Right kidney (tissue), 1 donor: ENCODE data around the gene STK31.
"Not testable (repeated sequence)": the region's sequence is repeated elsewhere in the genome, so short reads cannot be mapped to it uniquely, and the experiment has no call there.

ENCODE experiments used
- DNase-seq: peaks from one replicate; pipeline ENCODE4 v3.0.0-alpha.2; 2016

STK31 gene

DNA sequence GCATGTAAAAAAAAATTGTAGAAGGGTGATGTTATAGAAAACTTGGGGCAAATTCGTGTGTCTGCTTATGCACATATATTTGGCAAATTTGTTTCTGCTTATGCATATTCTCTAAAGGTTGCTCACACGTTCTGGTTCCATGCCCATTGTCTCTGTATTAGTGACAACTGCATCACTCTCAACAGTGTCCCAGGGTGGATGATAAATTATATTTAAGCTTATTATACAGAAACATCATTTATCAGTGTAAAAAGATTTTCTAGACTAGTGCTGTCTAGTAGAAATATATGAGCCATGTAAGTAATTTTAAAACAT, 4.1 kb downstream of the STK31 start:
- no peak for DNase-seq

DNA sequence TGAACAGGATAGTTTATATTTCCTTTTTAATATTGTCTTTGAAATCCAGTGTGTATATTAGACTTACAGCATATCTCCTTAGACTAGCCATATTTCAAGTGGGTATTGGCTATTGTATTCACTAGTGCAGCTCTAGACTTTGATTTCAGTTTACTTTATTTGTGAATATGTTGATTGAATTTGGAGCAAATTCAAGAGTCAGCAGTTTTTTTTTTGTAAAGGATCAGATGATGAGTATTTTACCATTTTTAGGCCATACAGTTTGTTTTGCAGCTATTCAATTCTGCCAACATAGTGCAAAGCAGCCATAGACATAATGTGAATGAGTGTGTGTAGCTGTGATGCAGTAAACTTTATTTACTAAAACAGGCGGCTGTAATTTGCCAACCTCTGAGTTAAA, 4.6 kb downstream of the STK31 start:
- DNase-seq: no peak

- DNase-seq: no peak
Measured at GRCh38 chr7:23715099-23715498, 5.1 kb downstream of the STK31 start.

DNA sequence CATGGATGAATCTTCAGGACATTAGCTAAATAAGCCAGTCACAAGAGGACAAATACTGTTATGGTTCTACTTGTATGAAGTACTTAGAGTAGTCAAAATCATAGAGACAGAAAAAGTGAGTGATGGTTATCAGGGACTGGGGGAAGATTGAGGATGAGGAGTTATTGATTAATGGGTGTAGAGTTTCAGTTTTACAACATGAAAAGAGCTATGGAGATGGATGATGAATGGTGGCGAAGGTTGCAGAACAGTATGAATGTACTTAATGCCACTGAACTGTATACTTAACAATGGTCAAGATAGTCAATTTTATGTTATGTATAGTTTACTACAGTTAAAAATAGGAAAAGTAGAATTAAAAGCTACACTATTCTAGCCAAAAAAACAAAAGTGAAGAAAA, 7.8 kb downstream of the STK31 start:
- DNase-seq: no peak

DNA sequence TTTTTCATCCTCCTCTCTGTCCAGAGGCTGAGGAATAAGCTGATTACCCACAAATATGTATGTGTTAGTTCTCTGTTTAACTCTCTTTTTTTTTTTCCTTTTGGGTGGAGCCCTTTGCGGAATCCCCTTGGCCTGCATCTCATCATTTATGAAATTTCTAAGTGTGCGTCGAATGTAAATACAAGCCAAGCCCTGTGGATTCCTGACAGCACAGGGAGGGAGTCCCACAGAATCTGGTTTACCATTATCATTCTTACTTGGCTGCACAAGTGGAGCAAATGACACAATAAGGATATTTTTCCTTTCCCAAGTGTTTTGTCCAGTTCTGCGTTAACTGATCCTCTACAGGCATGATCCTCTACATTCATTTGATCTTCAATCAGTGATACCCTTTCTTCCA, 11.4 kb downstream of the STK31 start:
- no peak for DNase-seq

- not testable (repeated sequence) for DNase-seq
Measured at GRCh38 chr7:23722587-23723216, 12.7 kb downstream of the STK31 start.

GRCh38 chr7:23724113-23724512, 14.1 kb downstream of the STK31 start:
- DNase-seq: not testable (repeated sequence)

- no peak for DNase-seq
Measured at GRCh38 chr7:23742051-23742450, 32.0 kb downstream of the STK31 start.

GRCh38 chr7:23743226-23743625, 33.2 kb downstream of the STK31 start:
- no peak for DNase-seq

- DNase-seq: no peak
Measured at GRCh38 chr7:23746629-23747028, 36.6 kb downstream of the STK31 start.

- no peak for DNase-seq
Measured at GRCh38 chr7:23751852-23752251, 41.8 kb downstream of the STK31 start.

DNA sequence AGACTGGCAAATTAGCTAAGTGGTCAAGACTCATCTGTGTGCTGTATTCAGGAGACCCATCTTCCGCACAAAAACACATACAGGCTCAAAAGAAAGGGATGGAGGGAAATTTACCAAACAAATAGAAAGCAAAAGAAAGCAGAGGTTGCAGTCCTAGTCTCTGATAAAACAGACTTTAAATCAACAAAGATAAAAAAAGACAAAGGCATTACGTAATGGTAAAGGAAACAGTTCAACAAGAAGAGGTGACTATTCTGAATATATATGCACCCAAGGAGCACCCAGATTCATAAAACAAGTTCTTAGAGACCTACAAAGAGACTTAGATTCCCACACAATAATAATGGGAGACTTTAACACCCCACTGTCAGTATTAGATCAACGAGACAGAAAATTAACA, 48.8 kb downstream of the STK31 start:
- not testable (repeated sequence) for DNase-seq

- peak; percentile 14 for DNase-seq
Measured at GRCh38 chr7:23759671-23760391, 49.8 kb downstream of the STK31 start.

DNA sequence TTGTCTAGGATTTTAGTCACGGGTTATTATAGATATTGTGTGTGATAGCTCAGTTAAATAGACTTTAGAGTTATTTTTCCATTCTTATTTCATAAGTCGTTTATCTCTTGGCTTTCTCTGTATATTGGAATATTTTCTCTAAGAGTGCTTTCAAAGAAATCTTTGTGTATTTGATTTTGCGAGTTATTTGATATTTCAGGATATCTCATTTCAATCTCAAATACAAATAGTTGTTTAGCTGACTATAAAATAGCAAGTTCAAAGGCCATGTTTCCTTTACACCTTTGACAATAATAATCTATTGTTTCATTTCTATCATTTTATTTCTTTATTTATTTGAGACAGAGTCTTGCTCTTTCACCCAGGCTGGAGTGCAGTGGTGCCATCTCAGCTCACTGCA, 55.9 kb downstream of the STK31 start:
- no peak for DNase-seq

- DNase-seq: no peak
Measured at GRCh38 chr7:23767514-23767913, 57.5 kb downstream of the STK31 start.

DNA sequence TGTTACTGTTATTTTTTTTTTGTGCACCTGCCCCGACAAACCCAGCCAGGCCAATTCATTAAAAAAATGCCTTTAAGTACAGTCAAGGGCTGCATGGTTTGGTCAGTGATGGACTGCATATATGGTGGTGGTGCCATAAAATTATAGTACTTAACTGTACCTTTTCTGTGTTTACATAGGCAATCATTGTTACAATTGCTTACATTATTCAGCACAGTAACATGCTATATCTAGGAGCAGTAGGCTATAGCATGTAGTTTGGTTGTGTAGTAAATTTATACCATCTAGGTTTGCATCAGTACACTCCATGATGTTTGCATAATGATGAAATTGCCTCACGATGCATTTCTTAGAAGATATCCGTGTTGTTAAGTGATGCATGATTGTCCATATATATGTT, 58.0 kb downstream of the STK31 start:
- no peak for DNase-seq

- not testable (repeated sequence) for DNase-seq
Measured at GRCh38 chr7:23779185-23779800, 69.3 kb downstream of the STK31 start.

DNA sequence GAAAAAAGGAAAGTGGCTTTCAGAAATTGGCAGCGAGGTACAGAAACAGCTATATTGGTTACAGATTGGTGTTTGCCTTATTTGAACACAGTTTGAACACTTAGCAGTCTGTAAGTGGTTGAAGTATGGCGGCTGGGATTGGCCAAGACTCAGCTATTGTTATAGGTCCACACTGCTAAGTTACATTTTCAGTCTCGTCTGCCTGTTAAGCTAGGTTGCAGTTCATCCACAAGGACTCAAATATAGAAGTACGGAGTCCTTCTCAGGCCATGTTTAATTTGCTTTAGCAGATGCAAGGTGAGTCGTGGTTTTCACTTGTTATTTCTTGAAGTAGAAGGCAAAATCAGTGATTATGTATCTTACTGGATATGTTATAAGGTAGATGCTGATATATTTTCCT, 73.1 kb downstream of the STK31 start:
- no peak for DNase-seq

GRCh38 chr7:23787272-23787671, 77.3 kb downstream of the STK31 start:
- DNase-seq: no peak

DNA sequence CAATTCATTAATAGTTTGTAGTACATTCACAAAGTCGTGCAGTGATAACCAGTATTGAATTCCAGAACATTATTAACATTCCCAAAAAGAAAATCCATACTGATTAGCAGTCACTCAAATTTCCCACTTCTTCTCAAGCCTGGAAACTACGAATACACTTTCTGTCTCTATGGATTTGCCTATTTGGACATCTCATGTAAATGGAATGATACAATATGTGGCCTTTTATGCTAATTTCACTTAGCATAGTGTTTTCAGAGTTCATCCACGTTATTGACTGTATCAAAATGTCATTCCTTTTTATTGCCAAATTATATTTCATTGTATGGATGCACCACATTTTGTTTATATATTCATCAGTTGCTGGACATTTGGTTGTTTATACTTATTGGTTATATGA, 78.8 kb downstream of the STK31 start:
- DNase-seq: no peak

- DNase-seq: no peak
Measured at GRCh38 chr7:23791721-23792120, 81.7 kb downstream of the STK31 start.

DNA sequence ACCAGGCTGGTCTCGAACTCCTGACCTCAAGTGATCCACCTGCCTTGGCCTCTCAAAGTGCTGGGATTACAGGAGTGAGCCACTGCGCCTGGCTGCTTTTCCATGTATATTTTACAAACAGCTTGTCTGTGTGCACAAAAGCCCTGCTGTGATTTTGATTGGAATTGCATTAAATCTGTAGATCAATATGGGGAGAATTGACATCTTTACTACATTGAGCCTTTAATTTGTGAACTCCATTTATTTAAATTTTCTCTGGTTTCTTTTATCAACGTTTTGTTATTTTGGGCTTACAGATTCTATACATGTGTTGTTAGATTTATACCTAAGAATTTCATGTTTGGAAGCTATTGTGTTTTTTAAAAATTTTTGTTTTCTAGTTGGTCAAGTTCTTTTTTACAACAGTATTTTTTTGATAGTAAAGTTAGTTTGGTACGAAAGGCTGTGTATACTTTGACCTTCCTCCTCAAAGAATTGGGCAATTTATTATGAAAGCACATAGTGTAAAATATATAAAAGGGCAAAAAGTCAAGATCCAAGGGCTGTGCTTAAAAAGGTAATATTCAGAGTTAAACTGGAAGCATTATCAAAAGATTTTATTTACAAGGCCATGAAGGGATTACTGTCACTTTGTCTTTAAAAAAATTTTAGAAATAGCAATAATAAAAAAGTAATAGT, 92.8 kb downstream of the STK31 start:
- no peak for DNase-seq

- no peak for DNase-seq
Measured at GRCh38 chr7:23804707-23805106, 94.7 kb downstream of the STK31 start.

GRCh38 chr7:23808421-23808820, 98.4 kb downstream of the STK31 start:
- no peak for DNase-seq
